ENCODE measurements around the gene CLDN24. TPM values are rescaled to one million over a fixed set of nuclear protein-coding genes. Genes with fewer than 3 reads are reported as not detected.

Gene CLDN24
- total RNA-seq, 1 donor from 2014 or later: not detected

- no peaks in the 10 kb centered on the region for H3K9me3 ChIP-seq (ENCODE audit: low read depth)
- H3K79me2 ChIP-seq (ENCODE audit: low read depth): no peaks in the 10 kb centered on the region
- Mint-ChIP-seq H3K36me3 (peaks cover 20% of the 10 kb centered on the region), H3K9me3 (no peaks in the 10 kb centered on the region), H3K4me1 (peaks cover 3% of the 10 kb centered on the region), H3K4me3 (no peak overlapping the region), H3K27ac (no peak overlapping the region), H3K27me3 (ENCODE audit: insufficient read depth, low read depth) (no peaks in the 10 kb centered on the region)
- TF ChIP-seq EZH2 (IDR thresholded peaks at IDR 0.05) (no peak), EZH2phosphoT487 (IDR thresholded peaks at IDR 0.05) (no peak)
- no peak overlapping the region for H2AFZ ChIP-seq (replicated peaks)
- no peaks in the 10 kb centered on the region for H3F3A ChIP-seq (ENCODE audit: low read depth)
- no peak for DNase-seq (ENCODE audit: low spot score)
- H3K27me3 ChIP-seq: no peaks in the 10 kb centered on the region
- H3K9ac ChIP-seq: no peak overlapping the region
- no peak overlapping the region for H3K27ac ChIP-seq
- no peak overlapping the region for H3K4me2 ChIP-seq
- no peaks in the 10 kb centered on the region for H3K36me3 ChIP-seq
- H3K4me3 ChIP-seq: no peak overlapping the region
- peaks cover 5% of the 10 kb centered on the region for H3K4me1 ChIP-seq
- H4K20me1 ChIP-seq (ENCODE audit: low read depth): no peaks in the 10 kb centered on the region
Measured at GRCh38 chr4:183304538-183304937, 17.7 kb downstream of the CLDN24 start.

- Mint-ChIP-seq H3K27me3 (ENCODE audit: insufficient read depth, low read depth) (no peaks in the 10 kb centered on the region), H3K36me3 (peaks cover 19% of the 10 kb centered on the region), H3K4me3 (no peak overlapping the region), H3K9me3 (no peaks in the 10 kb centered on the region), H3K4me1 (peaks cover 4% of the 10 kb centered on the region), H3K27ac (no peak overlapping the region)
- no peak overlapping the region for H3K27ac ChIP-seq
- H4K20me1 ChIP-seq (ENCODE audit: low read depth): no peaks in the 10 kb centered on the region
- no peaks in the 10 kb centered on the region for H3K79me2 ChIP-seq (ENCODE audit: low read depth)
- no peaks in the 10 kb centered on the region for H3K9me3 ChIP-seq (ENCODE audit: low read depth)
- H3K36me3 ChIP-seq: no peaks in the 10 kb centered on the region
- DNase-seq (ENCODE audit: low spot score): no peak
- H3K4me2 ChIP-seq: no peak overlapping the region
- peaks cover 5% of the 10 kb centered on the region for H3K4me1 ChIP-seq
- H2AFZ ChIP-seq (replicated peaks): no peak overlapping the region
- no peak overlapping the region for H3K9ac ChIP-seq
- H3K4me3 ChIP-seq: no peak overlapping the region
- no peaks in the 10 kb centered on the region for H3F3A ChIP-seq (ENCODE audit: low read depth)
- TF ChIP-seq EZH2 (IDR thresholded peaks at IDR 0.05): no peak
- TF ChIP-seq EZH2phosphoT487 (IDR thresholded peaks at IDR 0.05): no peak
- TF ChIP-seq CTCF (IDR thresholded peaks at IDR 0.05): no peak
- no peaks in the 10 kb centered on the region for H3K27me3 ChIP-seq
Measured at GRCh38 chr4:183304067-183304466, 18.2 kb downstream of the CLDN24 start.

- Mint-ChIP-seq H3K36me3 (peaks cover 18% of the 10 kb centered on the region), H3K9me3 (no peaks in the 10 kb centered on the region), H3K27me3 (ENCODE audit: insufficient read depth, low read depth) (no peaks in the 10 kb centered on the region), H3K27ac (no peak overlapping the region), H3K4me3 (no peak overlapping the region), H3K4me1 (peaks cover 4% of the 10 kb centered on the region)
- no peak overlapping the region for H3K4me3 ChIP-seq
- H3K79me2 ChIP-seq (ENCODE audit: low read depth): no peaks in the 10 kb centered on the region
- no peak for DNase-seq (ENCODE audit: low spot score)
- H3K36me3 ChIP-seq: no peaks in the 10 kb centered on the region
- TF ChIP-seq EZH2phosphoT487 (IDR thresholded peaks at IDR 0.05) (no peak), CTCF (IDR thresholded peaks at IDR 0.05) (no peak), EZH2 (IDR thresholded peaks at IDR 0.05) (no peak)
- H3K9me3 ChIP-seq (ENCODE audit: low read depth): no peaks in the 10 kb centered on the region
- no peak overlapping the region for H3K4me2 ChIP-seq
- H4K20me1 ChIP-seq (ENCODE audit: low read depth): no peaks in the 10 kb centered on the region
- no peaks in the 10 kb centered on the region for H3K27me3 ChIP-seq
- H2AFZ ChIP-seq (replicated peaks): no peak overlapping the region
- no peak overlapping the region for H3K9ac ChIP-seq
- H3K27ac ChIP-seq: no peak overlapping the region
- H3F3A ChIP-seq (ENCODE audit: low read depth): no peaks in the 10 kb centered on the region
- peaks cover 5% of the 10 kb centered on the region for H3K4me1 ChIP-seq
Measured at GRCh38 chr4:183303301-183303700, 18.9 kb downstream of the CLDN24 start.

- H3K4me3 Mint-ChIP-seq: no peak overlapping the region
- H3K9me3 Mint-ChIP-seq: no peaks in the 10 kb centered on the region
- no peak for TF ChIP-seq EZH2 (IDR thresholded peaks at IDR 0.05)
- TF ChIP-seq EZH2phosphoT487 (IDR thresholded peaks at IDR 0.05): no peak
- TF ChIP-seq CTCF (IDR thresholded peaks at IDR 0.05): no peak
- no peak overlapping the region for H3K4me2 ChIP-seq
- H3K27ac ChIP-seq: no peak overlapping the region
- no peaks in the 10 kb centered on the region for H3K9me3 ChIP-seq (ENCODE audit: low read depth)
- H3K4me3 ChIP-seq: no peak overlapping the region
- no peaks in the 10 kb centered on the region for H4K20me1 ChIP-seq (ENCODE audit: low read depth)
- no peaks in the 10 kb centered on the region for H3K27me3 Mint-ChIP-seq (ENCODE audit: insufficient read depth, low read depth)
- H3K4me1 Mint-ChIP-seq: peaks cover 4% of the 10 kb centered on the region
- no peaks in the 10 kb centered on the region for H3K79me2 ChIP-seq (ENCODE audit: low read depth)
- no peak overlapping the region for H3K9ac ChIP-seq
- no peaks in the 10 kb centered on the region for H3K36me3 ChIP-seq
- H3K27me3 ChIP-seq: no peaks in the 10 kb centered on the region
- H3K4me1 ChIP-seq: peaks cover 5% of the 10 kb centered on the region
- no peaks in the 10 kb centered on the region for H3F3A ChIP-seq (ENCODE audit: low read depth)
- DNase-seq (ENCODE audit: low spot score): no peak
- no peak overlapping the region for H3K27ac Mint-ChIP-seq
- no peak overlapping the region for H2AFZ ChIP-seq (replicated peaks)
- H3K36me3 Mint-ChIP-seq: peaks cover 24% of the 10 kb centered on the region
Measured at GRCh38 chr4:183300655-183301054, 21.6 kb downstream of the CLDN24 start.
